Endothelial cell of umbilical vein (primary cell): ENCODE results near the gene ITPKB. TPM values are rescaled to one million over a fixed set of nuclear protein-coding genes. Genes with fewer than 3 reads are reported as not detected.

ENCODE experiments used
- BruUV-seq: library from RNA; stranded (reverse); fragments of 400-500 nt; replicated peaks from 2 replicates; lab custom pipeline; 2021; lab: Mats Ljungman, UMichigan
- CTCF ChIA-PET: fragments of 300-600, 350-600 bp; sonication (Branson Sonifier 250); formaldehyde crosslinking; loops from one replicate; lab custom pipeline; 2021; ENCODE audit warnings: antibody characterized with exemption, inconsistent platforms; lab: Charles Lee
- POLR2A ChIA-PET: fragments of 300-600, 350-600 bp; sonication (Branson Sonifier 250); formaldehyde crosslinking; loops from one replicate; lab custom pipeline; 2021; ENCODE audit warnings: antibody characterized with exemption, inconsistent platforms; lab: Charles Lee
- DNase-seq: peaks from one replicate; pipeline ENCODE4 v3.0.0-alpha.2; 2011; ENCODE audit warnings: low read depth, low spot score
- FAIRE-seq: peaks from 2 replicates; lab custom pipeline; 2011; peaks lifted over from hg19 to GRCh38; lab: Jason Lieb, UNC
- H2AFZ ChIP-seq: 2 replicates; pipeline ENCODE4 v1.6.0; 2012; ENCODE audit warnings: low read depth, low read length, control low read depth, inconsistent platforms
- H3K27ac ChIP-seq: 2 replicates; pipeline ENCODE4 v1.5.1; 2011; ENCODE audit warnings: low read depth, mild to moderate bottlenecking, control low read depth, low read length, moderate library complexity; ENCODE audit not compliant: insufficient read depth
- H3K27me3 ChIP-seq, 2 experiments: 2 replicates each; pipeline versions ENCODE4 v1.6.0 to v1.6.1; 2011; ENCODE audit warnings: low read length in 2 of 2, mixed read lengths in 1 of 2; ENCODE audit not compliant: control insufficient read depth in 2 of 2, insufficient read depth in 2 of 2
- H3K36me3 ChIP-seq, 2 experiments: 2 replicates in 1 of 2; 3 replicates in 1 of 2; pipeline ENCODE4 v1.5.1; 2011; ENCODE audit warnings: low read length in 2 of 2, mild to moderate bottlenecking in 1 of 2, moderate library complexity in 1 of 2; ENCODE audit not compliant: control insufficient read depth in 2 of 2, insufficient read depth in 2 of 2; ENCODE audit errors: extremely low read depth in 1 of 2
- H3K4me1 ChIP-seq: 3 replicates; pipeline ENCODE4 v1.5.1; 2011; ENCODE audit warnings: mild to moderate bottlenecking, low read length; ENCODE audit not compliant: control insufficient read depth, insufficient read depth; ENCODE audit errors: extremely low read depth
- H3K4me2 ChIP-seq: 2 replicates; pipeline ENCODE4 v1.6.1; 2011; ENCODE audit warnings: low read length, control low read depth, mixed read lengths; ENCODE audit not compliant: insufficient read depth
- H3K4me3 ChIP-seq, 3 experiments: fragments of 200-600 bp in 1 of 3; sonication (generic), shearing (Covaris generic) in 1 of 3; replicated peaks in 1 of 3; 2 replicates each; pipeline ENCODE4 v1.5.1; 2011 to 2016; ENCODE audit warnings: control low read depth in 3 of 3, low read length in 3 of 3, mild to moderate bottlenecking in 2 of 3, inconsistent platforms in 1 of 3, low read depth in 1 of 3, moderate library complexity in 1 of 3; ENCODE audit not compliant: insufficient read depth in 1 of 3
- H3K79me2 ChIP-seq: 2 replicates; pipeline ENCODE4 v1.6.0; 2012; ENCODE audit warnings: low read length, inconsistent platforms; ENCODE audit not compliant: control insufficient read depth, insufficient read depth
- H3K9ac ChIP-seq: replicated peaks from 2 replicates; pipeline ENCODE3; 2011; ENCODE audit warnings: low read length, control low read depth; ENCODE audit not compliant: insufficient read depth; ENCODE audit errors: extremely low read depth
- H3K9me1 ChIP-seq: replicated peaks from 3 replicates; pipeline ENCODE4 v1.6.0; 2011; ENCODE audit warnings: mild to moderate bottlenecking, low read length; ENCODE audit not compliant: control insufficient read depth, insufficient read depth; ENCODE audit errors: extremely low read depth
- H3K9me3 ChIP-seq: replicated peaks from 2 replicates; pipeline ENCODE4 v1.5.1; 2012; ENCODE audit warnings: low read length, inconsistent platforms; ENCODE audit not compliant: control insufficient read depth, insufficient read depth
- H4K20me1 ChIP-seq: replicated peaks from 2 replicates; pipeline ENCODE3; 2011; ENCODE audit warnings: mild to moderate bottlenecking, low read length; ENCODE audit not compliant: control insufficient read depth, insufficient read depth; ENCODE audit errors: extremely low read depth
- CTCF ChIP-seq, 2 donors: IDR thresholded peaks; 1 replicate in 1 of 2; 2 replicates in 1 of 2; pipeline ENCODE4 v1.5.1; 2011; ENCODE audit warnings: low read length in 2 of 2, mild to moderate bottlenecking in 2 of 2, moderate library complexity in 2 of 2, control low read depth in 1 of 2, inconsistent platforms in 1 of 2, low read depth in 1 of 2; ENCODE audit not compliant: insufficient read depth in 1 of 2; ENCODE audit errors: extremely low read depth in 1 of 2
- EZH2 ChIP-seq: IDR thresholded peaks from 2 replicates; pipeline ENCODE4 v1.6.1; 2012; ENCODE audit warnings: borderline replicate concordance, low read depth, mild to moderate bottlenecking, moderate library complexity, low read length, inconsistent platforms; ENCODE audit not compliant: severe bottlenecking
- FOS ChIP-seq: IDR thresholded peaks from 2 replicates; pipeline ENCODE4 v1.6.1; 2011; ENCODE audit warnings: mild to moderate bottlenecking, low read length, moderate library complexity, borderline replicate concordance; ENCODE audit not compliant: insufficient read depth
- GATA2 ChIP-seq: IDR thresholded peaks from 2 replicates; pipeline ENCODE4 v1.7.0; 2011; ENCODE audit warnings: low read depth, mild to moderate bottlenecking, moderate library complexity, mixed read lengths, low read length; ENCODE audit not compliant: insufficient read length, insufficient read depth
- JUN ChIP-seq: IDR thresholded peaks from 2 replicates; pipeline ENCODE4 v1.6.1; 2011; ENCODE audit warnings: borderline replicate concordance, low read depth; ENCODE audit not compliant: insufficient read length, insufficient read depth
- MAX ChIP-seq: IDR thresholded peaks from 2 replicates; pipeline ENCODE4 v1.6.1; 2011; ENCODE audit not compliant: insufficient read depth, insufficient read length
- MYC ChIP-seq: IDR thresholded peaks from one replicate; pipeline ENCODE4 v1.6.1; 2011; ENCODE audit warnings: mild to moderate bottlenecking, low read depth, low read length
- POLR2A ChIP-seq: IDR thresholded peaks from 2 replicates; pipeline ENCODE4 v1.6.1; 2012; ENCODE audit warnings: low read depth, mild to moderate bottlenecking, control low read depth, low read length
- POLR2AphosphoS5 ChIP-seq: IDR thresholded peaks from 2 replicates; pipeline ENCODE4 v1.6.1; 2012; ENCODE audit warnings: low read depth, mild to moderate bottlenecking, control low read depth, low read length, moderate library complexity; ENCODE audit not compliant: insufficient read depth
- dilution Hi-C: fragments of 300-500 bp; cut with MboI; formaldehyde crosslinking; loops from one replicate; pipeline ENCODE4 v1.15.0; 2019; ENCODE audit warnings: low sequenced_read_pairs; ENCODE audit not compliant: extremely low pct_ligation_motif_present
- intact Hi-C: fragments of 100-400 bp; cut with micrococcal nuclease; formaldehyde crosslinking; loops from one replicate; pipeline ENCODE4 v1.10.0; 2022
- polyA plus RNA-seq, 4 experiments: library from polyadenylated mRNA; depleted of rRNA in 3 of 4; stranded (reverse) in 3 of 4; unstranded in 1 of 4; fragments of >200 nt; gene quantifications; 2 replicates each; pipeline versions ENCODE4 v1.2.1 to v1.2.3, GENCODE V29; 2011 to 2012; ENCODE audit warnings: missing spikeins in 1 of 4
- total RNA-seq: library from RNA; stranded (reverse); gene quantifications from 2 replicates; pipeline ENCODE4 v1.2.3, GENCODE V29; 2021

The ITPKB gene
- total and polyA plus RNA-seq, 2 donors (not counting 3 experiments of a cell fraction or from before 2014, with no cell fraction given): 7.7 to 34.8 TPM

GRCh38 chr1:226622012-226622411 lies 117.1 kb downstream of the ITPKB start:
- intact Hi-C loops (no loop called here), dilution Hi-C loops (no loop called here)
- Histone ChIP-seq H3K27ac (no peak overlapping the region), H3K4me2 (no peak overlapping the region), H2AFZ (no peak overlapping the region), H3K9ac (no peak overlapping the region), H3K9me1 (no peaks in the 10 kb centered on the region), H4K20me1 (no peaks in the 10 kb centered on the region), H3K36me3 (no peaks in the 10 kb centered on the region), H3K9me3 (no peaks in the 10 kb centered on the region), H3K27me3 (peaks cover 0 to 5% of the 10 kb centered on the region in 2 experiments), H3K4me3 (no peak overlapping the region), H3K4me1 (no peaks in the 10 kb centered on the region), H3K79me2 (no peaks in the 10 kb centered on the region)
- ChIA-PET POLR2A (no interaction called here), CTCF (no interaction called here)
- TF ChIP-seq POLR2A: no peak
- TF ChIP-seq CTCF (IDR thresholded peaks at IDR 0.05; ENCODE audit: extremely low read depth in 1 of 2, insufficient read depth in 1 of 2, low read depth in 1 of 2, low read length in 2 of 2): no peak
- no peak for TF ChIP-seq FOS
- no peak for TF ChIP-seq GATA2
- no peak for TF ChIP-seq EZH2
- TF ChIP-seq JUN: no peak
- no peak for TF ChIP-seq POLR2AphosphoS5
- no peak for TF ChIP-seq MAX
- no peak for TF ChIP-seq MYC
- FAIRE-seq (no peak), DNase-seq (no peak)
- no TSS peak for BruUV-seq
